ENCODE results near the gene FBXW4. TPM values are rescaled to one million over a fixed set of nuclear protein-coding genes. Genes with fewer than 3 reads are reported as not detected.

The FBXW4 gene
- total and polyA plus RNA-seq, 2 of the 8 experiments (the other 6 are each of a cell fraction or from before 2014, with no cell fraction given), result 29.0 to 32.8 TPM

DNA sequence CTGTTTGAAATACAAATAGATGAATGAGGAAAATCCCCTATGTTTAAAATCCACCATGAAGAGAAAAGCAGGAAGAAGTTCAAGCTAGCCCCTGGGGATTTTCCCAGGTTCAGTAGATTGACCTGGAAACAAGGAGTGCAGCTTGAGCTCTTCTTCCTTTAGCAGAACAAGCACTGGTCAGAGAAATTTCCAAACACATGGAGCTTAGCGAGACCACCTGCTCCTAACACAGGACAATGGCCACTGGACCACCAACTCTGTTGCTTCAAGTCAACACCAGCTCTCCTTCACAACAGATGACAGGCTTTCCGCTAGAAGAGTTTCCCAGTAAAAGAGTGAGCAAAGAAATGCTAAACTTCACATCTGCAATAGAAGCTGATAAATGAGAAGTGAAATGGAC, 9.4 kb upstream of the FBXW4 start:
- H4K91ac ChIP-seq (replicated peaks; ENCODE audit: insufficient read length, low read length), result no peak overlapping the region
- no peak overlapping the region for H3K4me3 ChIP-seq (ENCODE audit: extremely low read depth in 1 of 4, insufficient read depth in 2 of 4, low read depth in 3 of 4, low read length in 4 of 4)
- H2BK120ac ChIP-seq (replicated peaks; ENCODE audit: low read depth, low read length), result no peak overlapping the region
- 90% methylated on average over 2 of the region's 2 CpGs; no CpG with 5 or more reads in 1 of the 2 experiments for WGBS, 2 experiments (ENCODE audit: extremely low coverage in 1 of 2, insufficient coverage in 1 of 2, insufficient read length in 1 of 2, insufficient replicate concordance in 2 of 2, low coverage in 1 of 2, low lambda C conversion rate in 2 of 2, missing lambda C conversion rate in 1 of 2)
- no peaks in the 10 kb centered on the region for H3K79me1 ChIP-seq (ENCODE audit: low read depth, low read length)
- DNase-seq (ENCODE audit: low read depth in 1 of 2, low spot score in 2 of 2) (no peak), FAIRE-seq (peak; percentile 24)
- H3K56ac ChIP-seq (replicated peaks; ENCODE audit: insufficient read length, low read depth, low read length), result no peak overlapping the region
- no peaks in the 10 kb centered on the region for H4K20me1 ChIP-seq (replicated peaks in 1 of 2; ENCODE audit: control insufficient read depth in 1 of 2, insufficient read depth in 2 of 2, low read length in 2 of 2)
- no peak overlapping the region for H4K5ac ChIP-seq (ENCODE audit: insufficient read length, low read depth, low read length)
- H3K27me3 ChIP-seq (replicated peaks in 1 of 4; ENCODE audit: control insufficient read depth in 3 of 4, extremely low read depth in 1 of 4, insufficient read depth in 3 of 4, low read length in 3 of 4), result no peaks in the 10 kb centered on the region
- no peaks in the 10 kb centered on the region for H3K79me2 ChIP-seq (ENCODE audit: control insufficient read depth in 1 of 2, insufficient read depth in 2 of 2, low read length in 2 of 2)
- H3K23ac ChIP-seq (ENCODE audit: insufficient read length), result no peak overlapping the region
- no peak overlapping the region for H4K8ac ChIP-seq (ENCODE audit: extremely low read depth, insufficient read depth, low read length)
- H3K4me2 ChIP-seq (ENCODE audit: insufficient read depth in 1 of 2, low read depth in 2 of 2, low read length in 2 of 2), result no peak overlapping the region
- TF ChIP-seq HDAC2 (IDR thresholded peaks at IDR 0.05; ENCODE audit: borderline replicate concordance in 1 of 2, low read depth in 2 of 2, low read length in 2 of 2) (no peak), JUND (IDR thresholded peaks at IDR 0.05; ENCODE audit: low read length) (no peak), BRCA1 (IDR thresholded peaks at IDR 0.05; ENCODE audit: low read depth, low read length) (no peak), EP300 (IDR thresholded peaks at IDR 0.05; ENCODE audit: borderline replicate concordance in 1 of 2, low read depth in 2 of 2, low read length in 2 of 2) (no peak), KDM4A (IDR thresholded peaks at IDR 0.05; ENCODE audit: low read depth, low read length, severe bottlenecking) (no peak), CEBPB (IDR thresholded peaks at IDR 0.05; ENCODE audit: low read depth, low read length) (no peak), MAFK (IDR thresholded peaks at IDR 0.05; ENCODE audit: low read depth, low read length) (no peak), NRF1 (IDR thresholded peaks at IDR 0.05; ENCODE audit: low read depth, low read length) (no peak), EGR1 (IDR thresholded peaks at IDR 0.05; ENCODE audit: borderline replicate concordance, low read depth, low read length) (no peak), TAF1 (IDR thresholded peaks at IDR 0.05; ENCODE audit: low read depth, low read length) (no peak), JUN (IDR thresholded peaks at IDR 0.05; ENCODE audit: low read depth, low read length) (no peak)
- TF ChIP-seq, protein P1, sequence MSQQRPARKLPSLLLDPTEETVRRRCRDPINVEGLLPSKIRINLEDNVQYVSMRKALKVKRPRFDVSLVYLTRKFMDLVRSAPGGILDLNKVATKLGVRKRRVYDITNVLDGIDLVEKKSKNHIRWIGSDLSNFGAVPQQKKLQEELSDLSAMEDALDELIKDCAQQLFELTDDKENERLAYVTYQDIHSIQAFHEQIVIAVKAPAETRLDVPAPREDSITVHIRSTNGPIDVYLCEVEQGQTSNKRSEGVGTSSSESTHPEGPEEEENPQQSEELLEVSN (IDR thresholded peaks at IDR 0.05), result no peak
- H3K27ac ChIP-seq (ENCODE audit: low read depth, low read length), result no peak overlapping the region
- CTCF ChIA-PET (ENCODE audit: partially characterized antibody), result interaction anchor here (0.9 to 4.2 kb wide), 7 partner anchors 9 to 101 kb away, joined by 3 to 21 read pairs (median 5); partner anchors contain the start of gene FBXW4
- H2BK20ac ChIP-seq (ENCODE audit: low read length), result no peak overlapping the region
- POLR2A ChIA-PET (ENCODE audit: partially characterized antibody), result interaction anchor here (0.9 to 1.1 kb wide), 2 partner anchors 10 to 91 kb away, joined by 4 to 5 read pairs; partner anchors contain the start of gene FBXW4
- no peaks in the 10 kb centered on the region for H3K23me2 ChIP-seq (ENCODE audit: low read depth, low read length)
- H2AFZ ChIP-seq (ENCODE audit: low read length), result no peak overlapping the region
- H2BK5ac ChIP-seq (ENCODE audit: low read depth, low read length), result no peak overlapping the region
- no peak overlapping the region for H2AK5ac ChIP-seq (ENCODE audit: low read depth, low read length)
- H3K36me3 ChIP-seq (ENCODE audit: control insufficient read depth in 2 of 4, insufficient read depth in 4 of 4, low read length in 3 of 4), result no peaks in the 10 kb centered on the region
- H3K4me1 ChIP-seq (replicated peaks in 1 of 4; ENCODE audit: control insufficient read depth in 3 of 4, insufficient read depth in 4 of 4, low read length in 3 of 4), result no peaks in the 10 kb centered on the region
- H3K9me3 ChIP-seq (ENCODE audit: insufficient read depth in 2 of 2, low read depth in 1 of 2, low read length in 1 of 2), result no peaks in the 10 kb centered on the region
- H2BK15ac ChIP-seq (ENCODE audit: low read length), result no peak overlapping the region
- no peak overlapping the region for H3K18ac ChIP-seq (ENCODE audit: extremely low read depth, low read length)
- no peak overlapping the region for H2BK12ac ChIP-seq (ENCODE audit: low read depth, low read length)
- H3K14ac ChIP-seq (ENCODE audit: insufficient read length), result no peak overlapping the region
- H3K9ac ChIP-seq (replicated peaks in 1 of 4; ENCODE audit: extremely low read depth in 1 of 4, low read depth in 3 of 4, low read length in 3 of 4), result no peak overlapping the region
- H3K4ac ChIP-seq (replicated peaks; ENCODE audit: insufficient read length, low read depth, low read length), result no peak overlapping the region

Measured in H1 (cell line).